Tibial nerve (tissue), 4 donors: Measurements from ENCODE around the gene ZNF574. TPM values are rescaled to one million over a fixed set of nuclear protein-coding genes. Genes with fewer than 3 reads are reported as not detected.

Experiments used
- DNase-seq, 2 donors: peaks; one replicate each; pipeline ENCODE4 v3.0.0-alpha.2; 2019; ENCODE audit warnings: low spot score in 2 of 2
- H3K27ac ChIP-seq, 4 donors: fragments of 200-600 bp; sonication (generic) in 3 of 4; one replicate each; pipeline ENCODE4 v1.5.1; 2017 to 2019; ENCODE audit warnings: mild to moderate bottlenecking in 1 of 4
- H3K27me3 ChIP-seq, 2 donors: fragments of 200-600 bp; sonication (generic) in 1 of 2; one replicate each; pipeline versions ENCODE4 v1.5.1 to v1.6.0; 2017 to 2019
- H3K36me3 ChIP-seq, 3 donors: fragments of 200-600 bp; sonication (generic); one replicate each; pipeline ENCODE4 v1.5.1; 2018 to 2019
- H3K4me1 ChIP-seq, 4 donors: fragments of 200-600 bp; sonication (generic) in 3 of 4; one replicate each; pipeline ENCODE4 v1.5.1; 2017 to 2019
- H3K4me3 ChIP-seq, 4 donors: fragments of 200-600 bp; sonication (generic) in 3 of 4; one replicate each; pipeline ENCODE4 v1.5.1; 2017 to 2019; ENCODE audit warnings: mild to moderate bottlenecking in 1 of 4, moderate library complexity in 1 of 4
- H3K9me3 ChIP-seq, 4 donors: fragments of 200-600 bp; sonication (generic) in 3 of 4; one replicate each; pipeline ENCODE4 v1.5.1; 2017 to 2019
- EP300 ChIP-seq, 2 donors: sonication (generic); formaldehyde crosslinking; IDR thresholded peaks; one replicate each; pipeline ENCODE4 v1.6.1; 2017; ENCODE audit warnings: antibody characterized with exemption in 2 of 2, mild to moderate bottlenecking in 1 of 2
- POLR2A ChIP-seq, 2 donors: fragments of 450-650 bp; IDR thresholded peaks; one replicate each; pipeline ENCODE4 v1.6.1; 2017; ENCODE audit warnings: antibody characterized with exemption in 2 of 2, mild to moderate bottlenecking in 2 of 2, moderate library complexity in 2 of 2
- WGBS, 2 donors: methylation state at CpG; one replicate each; pipeline ENCODE4 v1.1.5; 2018; 5-methylcytosine and 5-hydroxymethylcytosine counted together
- total RNA-seq, 4 donors: library from RNA; depleted of rRNA; stranded (reverse); fragments of >200 nt; gene quantifications; one replicate each; pipeline ENCODE4 v1.1.0, GENCODE V29; 2016
- TF ChIP-seq, protein P1 (sequence below), 5 experiments: fragments of 200-600 bp in 3 of 5; fragments of 450-650 bp in 2 of 5; sonication (generic) in 3 of 5; IDR thresholded peaks; one replicate each; pipeline ENCODE4 v1.5.1; 2016 to 2019; ENCODE audit warnings: antibody characterized with exemption in 5 of 5, mild to moderate bottlenecking in 3 of 5, moderate library complexity in 2 of 5

The ZNF574 gene
- total RNA-seq, 4 donors from 2014 or later, result 14.3 to 22.2 (median 17.5) TPM

DNA sequence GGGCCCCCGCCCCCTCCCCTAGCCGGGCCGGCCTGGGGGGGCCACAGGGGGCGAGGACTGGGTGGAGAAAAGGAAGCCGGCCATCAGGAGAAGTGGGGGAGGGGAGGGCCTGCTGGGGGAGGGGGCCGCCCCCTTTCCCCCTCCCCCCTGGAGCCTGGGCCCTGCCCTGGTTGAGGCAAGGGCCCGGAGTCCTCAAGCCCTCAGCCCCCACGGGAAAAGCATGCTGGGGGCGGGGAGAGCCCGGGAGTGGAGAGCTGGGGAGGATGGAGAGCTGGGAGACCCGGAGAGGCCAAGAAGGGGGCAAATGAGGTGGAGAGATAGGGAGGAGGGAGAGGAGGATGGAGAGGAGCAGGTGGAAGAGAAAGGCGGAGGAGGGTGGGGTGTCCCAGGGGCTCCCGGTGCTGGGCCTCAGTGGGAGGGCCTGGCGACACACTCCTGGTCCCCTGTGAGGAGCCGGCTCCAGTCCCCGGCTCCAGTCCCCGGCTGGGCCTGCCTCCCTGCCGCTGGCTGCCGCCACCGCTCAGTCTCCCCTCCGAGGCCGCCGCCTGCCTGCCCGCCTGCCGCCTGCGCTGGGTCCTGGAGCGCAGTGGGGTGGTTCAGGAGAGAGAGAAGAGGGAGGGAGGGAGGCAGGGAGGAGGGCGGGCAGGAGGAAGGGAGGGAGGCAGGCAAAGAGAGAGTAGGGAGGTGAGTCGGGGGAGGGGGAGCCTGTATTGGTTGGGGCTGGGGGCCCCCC lies 6.2 kb upstream of the ZNF574 start, which contains the start of gene GRIK5:
GRIK5 (minus strand) TSS at position 588 of the 733 bp plus-strand sequence. CDS start 4,436 bp downstream, outside the sequence.
- H3K36me3 ChIP-seq, result peaks cover 0 to 11% (median 0%) of the 10 kb centered on the region in 3 donors
- DNase-seq, result no peak
- WGBS, 2 donors, result 5 to 6% methylated on average over 28 to 29 of the region's 29 CpGs
- H3K4me1 ChIP-seq, result peaks cover 0 to 31% (median under 1%) of the 10 kb centered on the region in 4 donors
- H3K27ac ChIP-seq, result peak within 1 kb of the TSS; percentile 30 to 76 (median 66)
- TF ChIP-seq, protein P1, sequence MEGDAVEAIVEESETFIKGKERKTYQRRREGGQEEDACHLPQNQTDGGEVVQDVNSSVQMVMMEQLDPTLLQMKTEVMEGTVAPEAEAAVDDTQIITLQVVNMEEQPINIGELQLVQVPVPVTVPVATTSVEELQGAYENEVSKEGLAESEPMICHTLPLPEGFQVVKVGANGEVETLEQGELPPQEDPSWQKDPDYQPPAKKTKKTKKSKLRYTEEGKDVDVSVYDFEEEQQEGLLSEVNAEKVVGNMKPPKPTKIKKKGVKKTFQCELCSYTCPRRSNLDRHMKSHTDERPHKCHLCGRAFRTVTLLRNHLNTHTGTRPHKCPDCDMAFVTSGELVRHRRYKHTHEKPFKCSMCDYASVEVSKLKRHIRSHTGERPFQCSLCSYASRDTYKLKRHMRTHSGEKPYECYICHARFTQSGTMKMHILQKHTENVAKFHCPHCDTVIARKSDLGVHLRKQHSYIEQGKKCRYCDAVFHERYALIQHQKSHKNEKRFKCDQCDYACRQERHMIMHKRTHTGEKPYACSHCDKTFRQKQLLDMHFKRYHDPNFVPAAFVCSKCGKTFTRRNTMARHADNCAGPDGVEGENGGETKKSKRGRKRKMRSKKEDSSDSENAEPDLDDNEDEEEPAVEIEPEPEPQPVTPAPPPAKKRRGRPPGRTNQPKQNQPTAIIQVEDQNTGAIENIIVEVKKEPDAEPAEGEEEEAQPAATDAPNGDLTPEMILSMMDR (IDR thresholded peaks at IDR 0.05), result no peak
- no peak for TF ChIP-seq POLR2A (IDR thresholded peaks at IDR 0.05)
- TF ChIP-seq EP300 (IDR thresholded peaks at IDR 0.05), result peak in 1 of 2 donors; percentile 23
- H3K4me3 ChIP-seq, result peak within 1 kb of the TSS; percentile 27 to 53 (median 40)
- H3K27me3 ChIP-seq, result peaks cover 0 to 49% of the 10 kb centered on the region in 2 donors
- no peaks in the 10 kb centered on the region for H3K9me3 ChIP-seq

DNA sequence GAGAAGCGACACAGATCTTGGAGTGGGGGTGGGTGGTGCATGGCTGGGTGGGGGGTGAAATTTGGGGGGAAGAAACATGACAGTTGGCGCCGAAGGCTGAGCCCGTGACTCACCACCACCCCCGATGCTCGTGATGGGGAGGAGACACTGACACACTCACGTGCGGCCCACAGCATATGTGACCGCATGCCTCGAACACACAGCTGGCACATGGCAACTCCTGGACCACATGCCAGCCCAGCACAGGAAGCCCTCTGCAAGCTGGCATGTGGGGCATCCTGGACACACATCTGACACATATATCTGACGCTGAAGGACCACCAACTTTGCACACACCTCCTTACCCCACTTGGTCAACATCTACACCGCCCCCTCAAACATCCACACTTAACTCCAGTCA lies 4.7 kb upstream of the ZNF574 start:
- Histone ChIP-seq H3K4me3 (no peak overlapping the region), H3K27me3 (peaks cover 0 to 40% of the 10 kb centered on the region in 2 donors), H3K36me3 (no peaks in the 10 kb centered on the region), H3K27ac (no peak overlapping the region), H3K9me3 (no peaks in the 10 kb centered on the region), H3K4me1 (peaks cover 0 to 36% (median 2%) of the 10 kb centered on the region in 4 donors)
- no peak for DNase-seq
- TF ChIP-seq POLR2A (IDR thresholded peaks at IDR 0.05) (no peak), EP300 (IDR thresholded peaks at IDR 0.05) (no peak)
- TF ChIP-seq, protein P1 (IDR thresholded peaks at IDR 0.05), result no peak
- 89 to 94% methylated on average over 12 of the region's 12 CpGs for WGBS, 2 donors

DNA sequence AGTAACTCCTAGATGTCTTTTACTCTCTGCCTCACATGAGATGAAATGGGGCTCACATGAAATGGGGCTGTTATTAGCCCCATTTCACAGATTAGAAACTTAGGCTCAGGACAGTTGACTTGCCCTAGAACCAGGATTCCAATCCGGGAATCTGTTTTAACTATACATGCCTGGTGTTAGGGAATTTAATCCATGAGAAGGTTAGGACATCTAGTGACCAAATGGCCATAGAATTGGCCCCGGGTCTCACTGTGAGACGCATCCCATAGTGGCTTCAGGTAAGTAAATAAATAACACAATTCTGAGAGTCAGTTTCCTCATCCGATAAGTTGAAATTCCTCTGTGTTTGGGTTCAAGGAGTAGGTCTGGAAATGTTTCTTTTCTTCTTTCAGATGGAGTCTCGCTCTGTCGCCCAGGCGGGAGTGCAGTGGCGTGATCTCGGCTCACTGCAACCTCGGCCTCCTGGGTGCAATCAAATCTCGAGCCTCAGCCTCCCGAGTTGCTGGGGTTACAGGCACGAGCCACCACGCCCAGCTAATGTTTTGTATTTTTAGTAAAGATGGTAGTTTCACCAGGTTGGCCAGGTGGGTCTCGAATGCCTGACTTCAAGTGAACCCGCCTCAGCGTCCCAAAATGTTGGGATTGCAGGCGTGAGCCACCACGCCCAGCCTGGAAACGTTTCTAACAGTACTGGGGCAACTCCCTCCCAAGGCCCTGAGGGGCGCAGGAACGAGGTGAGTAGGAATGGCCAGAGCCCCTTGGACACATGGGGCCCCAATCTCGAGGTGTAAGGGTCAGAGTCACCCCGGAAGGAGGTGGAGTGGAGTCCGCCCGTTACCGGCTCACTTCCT lies 1.2 kb upstream of the ZNF574 start:
- Histone ChIP-seq H3K27me3 (peaks cover 0 to 8% of the 10 kb centered on the region in 2 donors), H3K36me3 (peaks cover 4 to 19% (median 5%) of the 10 kb centered on the region in 3 donors), H3K4me3 (peak overlapping the region; percentile 43 to 98 (median 76)), H3K27ac (peak overlapping the region; percentile 97 to 99 (median 98)), H3K4me1 (peaks cover 0 to 35% (median 11%) of the 10 kb centered on the region in 4 donors), H3K9me3 (no peaks in the 10 kb centered on the region)
- WGBS, 2 donors, result 60 to 62% methylated on average over 26 to 27 of the region's 27 CpGs
- no peak for TF ChIP-seq POLR2A (IDR thresholded peaks at IDR 0.05)
- TF ChIP-seq, protein P1 (IDR thresholded peaks at IDR 0.05), result peak in 1 of 5 experiments; percentile 10
- DNase-seq, result peak in 1 of 2 donors; percentile 17

DNA sequence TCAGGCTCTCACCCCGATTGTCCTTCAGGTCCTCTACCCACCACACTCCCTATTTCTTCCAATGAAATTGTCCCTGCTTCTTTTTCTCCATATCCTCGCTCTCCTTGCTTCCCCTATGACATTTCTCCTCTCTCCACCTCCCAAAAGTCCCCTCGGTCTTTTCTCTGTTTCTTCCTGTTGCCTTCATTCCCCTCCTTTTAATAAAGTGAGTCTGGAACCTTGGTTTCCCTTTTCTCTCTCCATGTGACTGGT lies 676 bp upstream of the ZNF574 start:
- Histone ChIP-seq H3K27ac (peak overlapping the region; percentile 97 to 99 (median 98)), H3K4me1 (peaks cover 0 to 30% (median 11%) of the 10 kb centered on the region in 4 donors), H3K27me3 (peaks cover 0 to 2% of the 10 kb centered on the region in 2 donors), H3K36me3 (peaks cover 7 to 25% (median 10%) of the 10 kb centered on the region in 3 donors), H3K9me3 (no peaks in the 10 kb centered on the region), H3K4me3 (peak overlapping the region; percentile 43 to 98 (median 76))
- DNase-seq, result peak in 1 of 2 donors; percentile 17
- no peak for TF ChIP-seq POLR2A (IDR thresholded peaks at IDR 0.05)
- TF ChIP-seq EP300 (IDR thresholded peaks at IDR 0.05), result no peak
- 4 to 5% methylated on average over 3 of the region's 3 CpGs for WGBS, 2 donors

DNA sequence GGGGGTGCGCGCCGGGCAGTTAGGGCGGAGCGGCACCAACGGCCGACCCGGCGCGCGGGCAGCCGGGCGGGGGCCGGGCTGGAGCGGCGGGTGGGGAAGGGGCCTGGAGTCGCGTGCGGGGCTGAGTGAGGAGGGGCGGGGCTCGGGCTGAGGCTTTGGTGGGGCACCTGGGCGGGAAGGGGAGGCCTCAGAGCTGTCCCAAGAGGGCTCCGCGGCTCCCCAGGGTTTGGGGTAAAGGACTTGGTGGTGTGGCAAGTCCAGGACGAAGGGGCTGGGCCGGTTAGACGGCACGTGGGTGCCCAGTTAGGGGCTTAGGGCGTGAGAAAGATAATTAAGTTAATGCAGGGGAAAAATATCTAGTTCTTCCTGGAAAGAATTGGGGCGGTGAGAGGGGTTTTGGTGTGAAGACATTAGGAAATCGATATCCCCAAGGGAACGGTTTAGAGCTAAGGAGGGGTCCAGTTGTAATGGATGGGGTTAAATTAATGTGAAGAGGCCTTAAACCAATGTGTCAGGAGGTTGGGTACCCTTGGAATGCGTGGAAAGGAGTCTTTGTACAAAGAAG lies 496 bp downstream of the ZNF574 start:
- peak; percentile 22 to 33 for DNase-seq
- Histone ChIP-seq H3K36me3 (peaks cover 7 to 37% (median 18%) of the 10 kb centered on the region in 3 donors), H3K27ac (peak overlapping the region; percentile 80 to 99 (median 98)), H3K9me3 (no peaks in the 10 kb centered on the region), H3K27me3 (no peaks in the 10 kb centered on the region), H3K4me3 (peak overlapping the region; percentile 75 to 98 (median 84)), H3K4me1 (peaks cover 0 to 25% (median 11%) of the 10 kb centered on the region in 4 donors)
- 1% methylated on average over 12 to 30 of the region's 33 CpGs for WGBS, 2 donors
- TF ChIP-seq EP300 (IDR thresholded peaks at IDR 0.05) (no peak), POLR2A (IDR thresholded peaks at IDR 0.05) (no peak)
- TF ChIP-seq, protein P1 (IDR thresholded peaks at IDR 0.05), result no peak
